ENCODE results near the gene CDK16.

The CDK16 gene

DNA sequence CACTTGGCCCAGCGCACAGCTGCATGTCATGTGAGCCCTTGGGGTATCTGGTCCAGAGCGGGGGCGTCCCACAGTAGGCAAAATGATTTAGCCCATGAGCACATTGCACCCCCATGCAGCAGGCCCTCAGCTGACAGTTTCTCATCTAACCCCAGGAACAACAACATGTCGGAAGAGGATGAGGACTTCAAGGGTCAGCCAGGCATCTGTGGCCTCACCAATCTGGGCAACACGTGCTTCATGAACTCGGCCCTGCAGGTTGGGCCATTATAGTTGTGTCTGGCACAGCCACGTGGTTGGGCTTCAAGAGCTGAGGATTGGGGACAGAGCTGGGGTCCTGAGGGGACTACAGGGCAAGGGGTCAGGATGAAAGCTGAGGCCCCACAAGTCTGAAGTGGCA, 22.1 kb downstream of the CDK16 start:
- TF ChIP-seq, protein P1, sequence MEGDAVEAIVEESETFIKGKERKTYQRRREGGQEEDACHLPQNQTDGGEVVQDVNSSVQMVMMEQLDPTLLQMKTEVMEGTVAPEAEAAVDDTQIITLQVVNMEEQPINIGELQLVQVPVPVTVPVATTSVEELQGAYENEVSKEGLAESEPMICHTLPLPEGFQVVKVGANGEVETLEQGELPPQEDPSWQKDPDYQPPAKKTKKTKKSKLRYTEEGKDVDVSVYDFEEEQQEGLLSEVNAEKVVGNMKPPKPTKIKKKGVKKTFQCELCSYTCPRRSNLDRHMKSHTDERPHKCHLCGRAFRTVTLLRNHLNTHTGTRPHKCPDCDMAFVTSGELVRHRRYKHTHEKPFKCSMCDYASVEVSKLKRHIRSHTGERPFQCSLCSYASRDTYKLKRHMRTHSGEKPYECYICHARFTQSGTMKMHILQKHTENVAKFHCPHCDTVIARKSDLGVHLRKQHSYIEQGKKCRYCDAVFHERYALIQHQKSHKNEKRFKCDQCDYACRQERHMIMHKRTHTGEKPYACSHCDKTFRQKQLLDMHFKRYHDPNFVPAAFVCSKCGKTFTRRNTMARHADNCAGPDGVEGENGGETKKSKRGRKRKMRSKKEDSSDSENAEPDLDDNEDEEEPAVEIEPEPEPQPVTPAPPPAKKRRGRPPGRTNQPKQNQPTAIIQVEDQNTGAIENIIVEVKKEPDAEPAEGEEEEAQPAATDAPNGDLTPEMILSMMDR (IDR thresholded peaks at IDR 0.05; ENCODE audit: insufficient read depth, low read depth, low read length, missing control alignments) = no peak

DNA sequence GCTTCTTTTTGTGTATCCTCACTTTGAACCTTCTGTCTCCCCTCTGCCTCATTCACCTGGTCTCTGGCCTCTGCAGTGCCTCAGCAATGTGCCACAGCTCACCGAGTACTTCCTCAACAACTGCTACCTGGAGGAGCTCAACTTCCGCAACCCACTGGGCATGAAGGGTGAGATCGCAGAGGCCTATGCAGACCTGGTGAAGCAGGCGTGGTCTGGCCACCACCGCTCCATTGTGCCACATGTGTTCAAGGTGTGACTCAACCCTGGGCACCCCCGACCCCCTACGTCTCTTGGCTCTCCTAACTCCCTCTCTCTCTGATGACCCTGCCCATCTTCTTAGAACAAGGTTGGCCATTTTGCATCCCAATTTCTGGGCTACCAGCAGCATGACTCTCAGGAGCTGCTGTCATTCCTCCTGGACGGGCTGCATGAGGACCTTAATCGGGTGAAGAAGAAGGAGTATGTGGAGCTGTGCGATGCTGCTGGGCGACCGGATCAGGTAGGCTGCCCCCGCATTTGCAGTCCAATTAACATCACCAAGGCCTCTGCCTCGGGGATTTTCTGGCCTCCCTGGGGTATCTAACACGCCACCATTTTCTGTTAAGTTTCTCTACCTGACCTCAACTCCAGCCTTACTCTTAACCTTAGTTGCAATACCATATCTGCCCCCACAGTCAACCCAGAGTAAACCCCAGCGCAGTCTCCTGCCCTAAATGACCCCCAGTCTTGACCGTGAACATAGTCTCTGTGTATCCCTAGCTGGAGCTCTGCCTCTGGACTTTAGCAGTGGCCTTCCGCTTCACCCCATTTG, 22.9 kb downstream of the CDK16 start:
- no peak for DNase-seq (ENCODE audit: low read depth)
- TF ChIP-seq, protein P1 (IDR thresholded peaks at IDR 0.05; ENCODE audit: insufficient read depth, low read depth, low read length, missing control alignments) = no peak
- no peak overlapping the region for H3K4me3 ChIP-seq (ENCODE audit: low read length)

More for the DNA sequence above, 22.1 kb downstream of the CDK16 start:
- H3K4me3 ChIP-seq (ENCODE audit: low read length) = no peak overlapping the region
- DNase-seq (ENCODE audit: low read depth) = no peak

DNA sequence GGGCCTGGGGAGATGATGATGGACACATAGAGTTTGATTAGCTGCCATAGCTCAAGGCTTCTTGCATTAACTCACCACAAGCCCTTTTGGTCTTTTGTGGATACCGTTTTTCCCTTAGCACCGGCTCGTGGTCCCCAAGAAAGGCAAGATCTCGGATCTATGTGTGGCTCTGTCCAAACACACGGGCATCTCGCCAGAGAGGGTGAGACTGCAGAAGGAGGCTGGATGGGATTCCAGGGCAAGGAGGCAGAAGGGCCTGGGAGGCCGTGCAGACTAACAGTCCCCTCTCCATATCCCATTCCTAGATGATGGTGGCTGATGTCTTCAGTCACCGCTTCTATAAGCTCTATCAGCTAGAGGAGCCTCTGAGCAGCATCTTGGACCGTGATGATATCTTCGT, 23.8 kb downstream of the CDK16 start:
- no peak for DNase-seq (ENCODE audit: low read depth)
- TF ChIP-seq, protein P1 (IDR thresholded peaks at IDR 0.05; ENCODE audit: insufficient read depth, low read depth, low read length, missing control alignments) = no peak
- H3K4me3 ChIP-seq (ENCODE audit: low read length) = no peak overlapping the region

DNA sequence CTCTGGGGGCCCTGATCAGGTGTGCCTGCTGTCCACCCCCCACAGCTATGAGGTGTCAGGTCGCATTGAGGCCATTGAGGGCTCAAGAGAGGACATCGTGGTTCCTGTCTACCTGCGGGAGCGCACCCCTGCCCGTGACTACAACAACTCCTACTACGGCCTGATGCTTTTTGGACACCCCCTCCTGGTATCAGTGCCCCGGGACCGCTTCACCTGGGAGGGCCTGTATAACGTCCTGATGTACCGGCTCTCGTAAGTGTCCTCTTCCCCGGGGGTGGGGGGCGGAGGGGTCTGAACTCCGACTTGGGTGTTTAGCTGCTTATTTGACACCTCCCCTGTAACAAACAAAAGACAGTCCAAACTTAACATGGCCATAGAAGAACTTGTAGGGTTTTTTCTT, 24.9 kb downstream of the CDK16 start:
- H3K4me3 ChIP-seq (ENCODE audit: low read length) = no peak overlapping the region
- DNase-seq (ENCODE audit: low read depth) = no peak
- TF ChIP-seq, protein P1 (IDR thresholded peaks at IDR 0.05; ENCODE audit: insufficient read depth, low read depth, low read length, missing control alignments) = no peak

DNA sequence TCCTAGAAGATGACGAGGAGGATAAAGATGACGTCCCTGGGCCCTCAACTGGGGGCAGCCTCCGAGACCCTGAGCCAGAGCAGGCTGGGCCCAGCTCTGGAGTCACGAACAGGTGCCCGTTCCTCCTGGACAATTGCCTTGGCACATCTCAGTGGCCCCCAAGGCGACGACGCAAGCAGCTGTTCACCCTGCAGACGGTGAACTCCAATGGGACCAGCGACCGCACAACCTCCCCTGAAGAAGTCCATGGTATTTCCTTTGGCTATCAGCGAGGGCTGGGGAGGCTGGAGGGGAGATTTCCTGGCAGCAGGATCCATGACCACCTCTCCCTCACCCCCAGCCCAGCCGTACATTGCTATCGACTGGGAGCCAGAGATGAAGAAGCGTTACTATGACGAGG, 26.2 kb downstream of the CDK16 start:
- no peak for DNase-seq (ENCODE audit: low read depth)
- H3K4me3 ChIP-seq (ENCODE audit: low read length) = no peak overlapping the region
- TF ChIP-seq, protein P1 (IDR thresholded peaks at IDR 0.05; ENCODE audit: insufficient read depth, low read depth, low read length, missing control alignments) = no peak

DNA sequence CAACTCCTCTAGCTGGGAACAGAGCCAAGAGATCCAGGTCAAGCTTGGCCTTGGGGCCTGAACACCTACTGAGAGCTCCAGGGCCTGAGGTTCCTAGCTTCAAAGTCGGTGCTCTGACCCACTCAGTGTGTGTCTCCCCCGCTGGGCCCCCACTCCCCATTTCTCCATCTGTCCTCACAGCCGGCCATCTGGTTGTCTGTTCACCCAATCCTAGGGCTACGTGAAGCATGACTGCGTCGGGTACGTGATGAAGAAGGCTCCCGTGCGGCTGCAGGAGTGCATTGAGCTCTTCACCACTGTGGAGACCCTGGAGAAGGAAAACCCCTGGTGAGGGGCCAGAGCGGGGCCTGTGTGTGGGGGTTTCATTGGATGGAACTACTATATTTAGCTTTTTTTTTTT, 26.7 kb downstream of the CDK16 start:
- DNase-seq (ENCODE audit: low read depth) = no peak
- TF ChIP-seq, protein P1 (IDR thresholded peaks at IDR 0.05; ENCODE audit: insufficient read depth, low read depth, low read length, missing control alignments) = no peak
- no peak overlapping the region for H3K4me3 ChIP-seq (ENCODE audit: low read length)
